HG03571 (cell line): Measurements from ENCODE around the gene HSD17B2.

Experiments
- ATAC-seq: cut with Tn5 transposase; IDR thresholded peaks from one replicate; pipeline ENCODE4 v1.9.1; 2021; ENCODE audit not compliant: unreplicated experiment

Gene HSD17B2

GRCh38 chr16:82017911-82018568 is 17.0 kb upstream of the HSD17B2 start:
- ATAC-seq, result no peak

GRCh38 chr16:82019535-82019934 is 15.5 kb upstream of the HSD17B2 start:
- no peak for ATAC-seq

- ATAC-seq, result no peak
Observed at GRCh38 chr16:82020051-82020450, 15.0 kb upstream of the HSD17B2 start.

- ATAC-seq, result no peak
Observed at GRCh38 chr16:82023206-82023605, 11.8 kb upstream of the HSD17B2 start.

- ATAC-seq, result no peak
Observed at GRCh38 chr16:82024316-82024715, 10.7 kb upstream of the HSD17B2 start.

GRCh38 chr16:82024883-82025282 is 10.2 kb upstream of the HSD17B2 start:
- no peak for ATAC-seq

GRCh38 chr16:82027629-82028064 is 7.4 kb upstream of the HSD17B2 start:
- ATAC-seq, result no peak

GRCh38 chr16:82031116-82032084 is 3.7 kb upstream of the HSD17B2 start:
- no peak for ATAC-seq

GRCh38 chr16:82033006-82033405 is 2.0 kb upstream of the HSD17B2 start:
- ATAC-seq, result no peak

- ATAC-seq, result no peak
Observed at GRCh38 chr16:82033683-82034300, 1.3 kb upstream of the HSD17B2 start.

GRCh38 chr16:82037251-82037650 is 2.2 kb downstream of the HSD17B2 start:
- no peak for ATAC-seq

GRCh38 chr16:82037666-82038065 is 2.6 kb downstream of the HSD17B2 start:
- no peak for ATAC-seq

- no peak for ATAC-seq
Observed at GRCh38 chr16:82040296-82040695, 5.2 kb downstream of the HSD17B2 start.

GRCh38 chr16:82041542-82041941 is 6.5 kb downstream of the HSD17B2 start:
- ATAC-seq, result no peak

- ATAC-seq, result no peak
Observed at GRCh38 chr16:82042144-82042543, 7.1 kb downstream of the HSD17B2 start.

- no peak for ATAC-seq
Observed at GRCh38 chr16:82042846-82043245, 7.8 kb downstream of the HSD17B2 start.

- no peak for ATAC-seq
Observed at GRCh38 chr16:82043680-82044584, 8.9 kb downstream of the HSD17B2 start.

GRCh38 chr16:82044585-82044911 is 9.5 kb downstream of the HSD17B2 start:
- no peak for ATAC-seq

GRCh38 chr16:82045465-82045864 is 10.4 kb downstream of the HSD17B2 start:
- ATAC-seq, result no peak

GRCh38 chr16:82046541-82046940 is 11.5 kb downstream of the HSD17B2 start:
- no peak for ATAC-seq

- ATAC-seq, result no peak
Observed at GRCh38 chr16:82046941-82047340, 11.9 kb downstream of the HSD17B2 start.
